Measurements from ENCODE around the gene GPR101.

DNA sequence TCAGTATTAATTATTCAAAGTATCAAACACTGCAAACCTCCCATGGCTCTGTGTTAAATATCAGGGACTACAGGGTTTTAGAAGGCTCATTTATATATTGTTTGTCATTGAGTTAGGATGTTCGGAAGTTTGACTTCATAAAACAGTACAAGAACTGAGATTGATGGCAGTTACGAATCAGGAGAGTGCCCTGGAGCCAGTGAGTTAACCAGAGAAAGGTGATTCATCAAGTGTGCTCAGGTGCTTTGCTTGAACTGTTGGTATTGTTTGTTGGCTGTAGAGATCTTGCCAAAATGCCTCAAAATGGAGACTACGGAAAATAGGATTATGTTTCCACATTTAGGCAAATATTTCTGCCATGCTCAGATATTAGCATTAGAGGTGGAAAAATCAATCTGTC, 7.5 kb upstream of the GPR101 start:
- TF ChIP-seq, protein P1, sequence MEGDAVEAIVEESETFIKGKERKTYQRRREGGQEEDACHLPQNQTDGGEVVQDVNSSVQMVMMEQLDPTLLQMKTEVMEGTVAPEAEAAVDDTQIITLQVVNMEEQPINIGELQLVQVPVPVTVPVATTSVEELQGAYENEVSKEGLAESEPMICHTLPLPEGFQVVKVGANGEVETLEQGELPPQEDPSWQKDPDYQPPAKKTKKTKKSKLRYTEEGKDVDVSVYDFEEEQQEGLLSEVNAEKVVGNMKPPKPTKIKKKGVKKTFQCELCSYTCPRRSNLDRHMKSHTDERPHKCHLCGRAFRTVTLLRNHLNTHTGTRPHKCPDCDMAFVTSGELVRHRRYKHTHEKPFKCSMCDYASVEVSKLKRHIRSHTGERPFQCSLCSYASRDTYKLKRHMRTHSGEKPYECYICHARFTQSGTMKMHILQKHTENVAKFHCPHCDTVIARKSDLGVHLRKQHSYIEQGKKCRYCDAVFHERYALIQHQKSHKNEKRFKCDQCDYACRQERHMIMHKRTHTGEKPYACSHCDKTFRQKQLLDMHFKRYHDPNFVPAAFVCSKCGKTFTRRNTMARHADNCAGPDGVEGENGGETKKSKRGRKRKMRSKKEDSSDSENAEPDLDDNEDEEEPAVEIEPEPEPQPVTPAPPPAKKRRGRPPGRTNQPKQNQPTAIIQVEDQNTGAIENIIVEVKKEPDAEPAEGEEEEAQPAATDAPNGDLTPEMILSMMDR (IDR thresholded peaks at IDR 0.05; ENCODE audit: low read depth, low read length, poor library complexity, severe bottlenecking), result no peak
- TF ChIP-seq EZH2phosphoT487 (IDR thresholded peaks at IDR 0.05; ENCODE audit: borderline replicate concordance, low read length), result no peak

All from DOHH2 (cell line).